C4-2B (cell line): Measurements from ENCODE around the gene CNTNAP5.

Experiments
- H3K27ac ChIP-seq: fragments of 450-650 bp; 2 replicates; pipeline ENCODE4 v1.5.1; 2017
- ZFX ChIP-seq: fragments of 450-650 bp; IDR thresholded peaks from 2 replicates; pipeline ENCODE4 v1.6.1; 2017
- TF ChIP-seq, protein P1 (sequence below): fragments of 450-650 bp; conservative IDR thresholded peaks from 2 replicates; pipeline ENCODE4 v1.5.1; 2017; ENCODE audit warnings: mild to moderate bottlenecking

Gene CNTNAP5

GRCh38 chr2:124267794-124268193, 242.7 kb downstream of the CNTNAP5 start:
- H3K27ac ChIP-seq: no peak overlapping the region
- TF ChIP-seq, protein P1, sequence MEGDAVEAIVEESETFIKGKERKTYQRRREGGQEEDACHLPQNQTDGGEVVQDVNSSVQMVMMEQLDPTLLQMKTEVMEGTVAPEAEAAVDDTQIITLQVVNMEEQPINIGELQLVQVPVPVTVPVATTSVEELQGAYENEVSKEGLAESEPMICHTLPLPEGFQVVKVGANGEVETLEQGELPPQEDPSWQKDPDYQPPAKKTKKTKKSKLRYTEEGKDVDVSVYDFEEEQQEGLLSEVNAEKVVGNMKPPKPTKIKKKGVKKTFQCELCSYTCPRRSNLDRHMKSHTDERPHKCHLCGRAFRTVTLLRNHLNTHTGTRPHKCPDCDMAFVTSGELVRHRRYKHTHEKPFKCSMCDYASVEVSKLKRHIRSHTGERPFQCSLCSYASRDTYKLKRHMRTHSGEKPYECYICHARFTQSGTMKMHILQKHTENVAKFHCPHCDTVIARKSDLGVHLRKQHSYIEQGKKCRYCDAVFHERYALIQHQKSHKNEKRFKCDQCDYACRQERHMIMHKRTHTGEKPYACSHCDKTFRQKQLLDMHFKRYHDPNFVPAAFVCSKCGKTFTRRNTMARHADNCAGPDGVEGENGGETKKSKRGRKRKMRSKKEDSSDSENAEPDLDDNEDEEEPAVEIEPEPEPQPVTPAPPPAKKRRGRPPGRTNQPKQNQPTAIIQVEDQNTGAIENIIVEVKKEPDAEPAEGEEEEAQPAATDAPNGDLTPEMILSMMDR: no peak
- no peak for TF ChIP-seq ZFX

DNA sequence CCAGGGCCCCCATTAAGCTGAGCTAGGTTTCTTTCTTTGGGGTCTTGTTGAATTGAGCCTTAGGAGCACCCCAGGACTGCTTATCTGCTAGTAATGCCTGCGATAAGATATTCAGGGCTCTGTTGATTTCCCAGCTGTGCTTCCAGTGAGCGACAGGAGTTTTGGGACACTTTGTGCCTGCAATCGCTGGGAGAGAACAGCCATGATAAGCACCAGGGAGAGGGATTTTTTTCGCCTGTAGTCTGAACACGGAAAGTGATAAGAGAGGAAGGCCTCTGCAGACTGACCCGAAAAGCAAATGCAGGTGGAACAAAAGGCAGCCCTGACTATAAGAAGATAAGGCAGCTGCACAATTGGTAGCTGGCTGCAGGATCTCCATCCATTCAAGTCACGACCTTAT, 244.3 kb downstream of the CNTNAP5 start:
- TF ChIP-seq, protein P1: no peak
- TF ChIP-seq ZFX: no peak
- no peak overlapping the region for H3K27ac ChIP-seq

DNA sequence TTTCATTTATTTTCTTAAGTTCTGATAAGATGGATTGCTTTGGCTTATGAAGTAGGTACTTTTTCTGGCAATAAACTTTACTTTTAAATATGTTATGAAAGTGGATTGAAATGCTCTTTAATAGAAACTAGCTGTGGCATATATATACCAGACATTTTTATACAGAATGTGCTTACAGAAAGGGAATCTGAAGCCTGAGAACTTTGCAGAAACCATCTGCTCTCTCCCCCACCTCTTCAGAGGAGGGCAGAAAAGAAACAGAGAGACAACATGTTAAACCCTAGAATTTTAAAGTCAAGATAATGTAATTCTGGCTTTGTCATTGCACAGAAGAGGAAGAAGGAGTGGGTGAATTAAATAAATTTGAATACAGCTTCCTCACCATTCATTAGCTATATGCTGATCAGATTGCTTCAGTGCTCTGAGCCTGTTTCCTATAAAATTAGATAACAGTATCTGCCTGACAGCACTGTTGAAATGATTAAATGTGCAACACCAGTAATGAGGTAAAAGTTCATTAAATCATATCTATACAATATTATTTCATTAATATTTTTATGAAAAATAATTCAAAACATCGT, 247.3 kb downstream of the CNTNAP5 start:
- TF ChIP-seq, protein P1: no peak
- no peak for TF ChIP-seq ZFX
- no peak overlapping the region for H3K27ac ChIP-seq

- H3K27ac ChIP-seq: no peak overlapping the region
Observed at GRCh38 chr2:124281541-124281940, 256.5 kb downstream of the CNTNAP5 start.

DNA sequence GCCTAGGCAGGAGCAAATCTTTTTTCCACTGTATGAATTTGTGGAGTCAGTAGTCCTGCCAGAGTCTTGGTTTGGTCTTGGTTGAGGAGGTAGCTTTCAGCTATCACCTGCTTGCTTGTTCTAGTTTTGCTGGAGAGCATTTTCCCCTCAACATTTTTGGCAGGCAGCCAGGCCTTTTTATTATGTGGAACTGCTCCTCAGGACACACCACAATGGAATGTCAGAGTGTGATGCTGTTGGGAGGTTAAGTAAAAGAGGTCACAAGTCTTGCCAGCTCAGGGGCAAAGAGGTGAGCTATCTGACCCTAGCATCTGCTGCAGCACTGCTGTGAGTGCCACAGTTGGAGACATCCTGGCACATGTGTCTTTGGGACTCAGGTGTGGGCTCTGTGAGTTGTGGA, 258.0 kb downstream of the CNTNAP5 start:
- no peak for TF ChIP-seq ZFX
- TF ChIP-seq, protein P1: no peak
- no peak overlapping the region for H3K27ac ChIP-seq

More at GRCh38 chr2:124281541-124281940, 256.5 kb downstream of the CNTNAP5 start:
- TF ChIP-seq, protein P1: no peak
- no peak for TF ChIP-seq ZFX

- H3K27ac ChIP-seq: no peak overlapping the region
- TF ChIP-seq, protein P1: no peak
- TF ChIP-seq ZFX: no peak
Observed at GRCh38 chr2:124286089-124286783, 261.1 kb downstream of the CNTNAP5 start.

DNA sequence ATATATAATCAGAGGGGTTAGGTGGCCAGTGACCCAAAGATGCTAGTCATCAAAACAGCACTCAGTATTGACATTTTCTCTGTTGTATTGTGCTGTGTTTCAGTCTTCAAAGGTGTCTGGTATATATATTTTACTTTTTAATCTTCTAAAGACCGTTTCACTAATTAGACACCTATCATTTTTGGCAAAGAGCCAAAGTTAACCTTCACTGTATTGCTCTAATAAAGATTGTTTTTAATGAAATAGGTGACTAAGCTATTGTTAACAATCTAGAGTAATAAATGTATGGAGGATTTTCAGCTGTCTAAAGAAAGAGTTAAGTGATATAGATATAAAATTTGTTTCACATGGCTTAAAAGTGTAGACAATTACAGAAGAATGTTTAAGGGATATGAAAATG, 264.0 kb downstream of the CNTNAP5 start:
- TF ChIP-seq, protein P1: no peak
- TF ChIP-seq ZFX: no peak
- no peak overlapping the region for H3K27ac ChIP-seq
